Upper lobe of left lung (tissue), 6 donors: ENCODE data around the gene APOBEC3B. TPM values are rescaled to one million over a fixed set of nuclear protein-coding genes. Genes with fewer than 3 reads are reported as not detected.

ENCODE experiments used
- ATAC-seq, 2 donors: fragments of 200-7000 bp; cut with Tn5 transposase; one replicate each; pipeline ENCODE4 v1.9.1; 2022; ENCODE audit warnings: mild to moderate bottlenecking in 2 of 2, moderate library complexity in 2 of 2; ENCODE audit not compliant: low FRiP score in 2 of 2
- DNase-seq, 2 donors: peaks; one replicate each; pipeline ENCODE4 v3.0.0-alpha.2; 2019 to 2020
- H3K27ac ChIP-seq, 4 donors: fragments of 200-600 bp; sonication (generic); one replicate each; pipeline ENCODE4 v1.5.1; 2016 to 2019
- H3K27me3 ChIP-seq, 4 donors: fragments of 200-600 bp; sonication (generic); one replicate each; pipeline ENCODE4 v1.5.1; 2017 to 2019
- H3K36me3 ChIP-seq, 4 donors: fragments of 200-600 bp; sonication (generic); one replicate each; pipeline ENCODE4 v1.5.1; 2016 to 2019
- H3K4me1 ChIP-seq, 4 donors: fragments of 200-600 bp; sonication (generic); one replicate each; pipeline ENCODE4 v1.5.1; 2018 to 2019
- H3K4me3 ChIP-seq, 4 donors: fragments of 200-600 bp; sonication (generic); one replicate each; pipeline ENCODE4 v1.5.1; 2017 to 2019; ENCODE audit warnings: mild to moderate bottlenecking in 2 of 4, moderate library complexity in 1 of 4
- H3K9me3 ChIP-seq, 4 donors: fragments of 200-600 bp; sonication (generic); one replicate each; pipeline ENCODE4 v1.5.1; 2018 to 2019
- CTCF ChIP-seq, 6 experiments: fragments of 450-650 bp in 4 of 6; fragments of 200-600 bp in 2 of 6; sonication (generic) in 2 of 6; IDR thresholded peaks; one replicate each; pipeline ENCODE4 v1.5.1; 2016 to 2019; ENCODE audit warnings: antibody characterized with exemption in 6 of 6
- EP300 ChIP-seq, 4 donors: sonication (generic); formaldehyde crosslinking; IDR thresholded peaks; one replicate each; pipeline ENCODE4 v1.5.1; 2017; ENCODE audit warnings: antibody characterized with exemption in 4 of 4, control low read depth in 2 of 4
- POLR2A ChIP-seq, 4 donors: fragments of 450-650 bp; IDR thresholded peaks; one replicate each; pipeline ENCODE4 v1.5.1; 2016 to 2017; ENCODE audit warnings: antibody characterized with exemption in 4 of 4, mild to moderate bottlenecking in 2 of 4
- POLR2AphosphoS5 ChIP-seq, 2 donors: sonication (generic); formaldehyde crosslinking; IDR thresholded peaks; one replicate each; pipeline ENCODE4 v1.5.1; 2017; ENCODE audit warnings: antibody characterized with exemption in 2 of 2
- WGBS, 2 donors: methylation state at CpG; one replicate each; pipeline ENCODE4 v1.1.5; 2017 to 2018; 5-methylcytosine and 5-hydroxymethylcytosine counted together
- total RNA-seq, 6 donors: library from RNA; depleted of rRNA in 4 of 6; stranded (reverse); fragments of >200 nt in 4 of 6; gene quantifications; one replicate each; pipeline versions ENCODE4 v1.1.0 to v1.2.1, GENCODE V29; 2016 to 2021
- donor health status: DM: no; HTN: no; CAD: no; lungs with moderate emphysema.
- donor health status: DM: no; HTN: yes; CAD: no; lungs with severe emphysema.

The APOBEC3B gene
- total RNA-seq, 6 donors from 2014 or later, result 0.89 to 5.8 (median 1.5) TPM; not detected in 2

GRCh38 chr22:38971791-38972190 is 10.4 kb upstream of the APOBEC3B start:
- peaks cover 0 to 9% (median 0%) of the 10 kb centered on the region in 4 donors for H3K4me1 ChIP-seq
- H3K36me3 ChIP-seq, result no peaks in the 10 kb centered on the region
- DNase-seq (no peak), ATAC-seq (no peak)
- no peak overlapping the region for H3K4me3 ChIP-seq
- TF ChIP-seq CTCF (IDR thresholded peaks at IDR 0.05), result no peak
- no peak for TF ChIP-seq EP300 (IDR thresholded peaks at IDR 0.05)
- no peak for TF ChIP-seq POLR2A (IDR thresholded peaks at IDR 0.05)
- H3K9me3 ChIP-seq, result no peaks in the 10 kb centered on the region
- H3K27me3 ChIP-seq, result no peaks in the 10 kb centered on the region
- 73% methylated on average over 3 of the region's 3 CpGs; no CpG with 5 or more reads in 1 of the 2 donors for WGBS, 2 donors
- no peak overlapping the region for H3K27ac ChIP-seq

- H3K4me1 ChIP-seq, result peaks cover 0 to 4% (median 0%) of the 10 kb centered on the region in 4 donors
- ATAC-seq, result no peak
- TF ChIP-seq POLR2AphosphoS5 (IDR thresholded peaks at IDR 0.05) (no peak), CTCF (IDR thresholded peaks at IDR 0.05) (no peak), EP300 (IDR thresholded peaks at IDR 0.05) (no peak), POLR2A (IDR thresholded peaks at IDR 0.05) (no peak)
- DNase-seq, result no peak
- H3K9me3 ChIP-seq, result no peaks in the 10 kb centered on the region
- H3K36me3 ChIP-seq, result no peaks in the 10 kb centered on the region
- H3K4me3 ChIP-seq, result no peak overlapping the region
- no peaks in the 10 kb centered on the region for H3K27me3 ChIP-seq
- WGBS, 2 donors, result 70% methylated on average over 5 of the region's 5 CpGs; no CpG with 5 or more reads in 1 of the 2 donors
- H3K27ac ChIP-seq, result no peak overlapping the region
These were observed 9.6 kb upstream of the APOBEC3B start for GRCh38 chr22:38972558-38972957.

GRCh38 chr22:38973289-38974169 is 8.6 kb upstream of the APOBEC3B start:
- Histone ChIP-seq H3K9me3 (no peaks in the 10 kb centered on the region), H3K27ac (no peak overlapping the region), H3K4me1 (no peaks in the 10 kb centered on the region), H3K27me3 (no peaks in the 10 kb centered on the region), H3K4me3 (no peak overlapping the region), H3K36me3 (no peaks in the 10 kb centered on the region)
- 47% methylated on average over 14 of the region's 15 CpGs; no CpG with 5 or more reads in 1 of the 2 donors for WGBS, 2 donors
- DNase-seq (no peak), ATAC-seq (peak; percentile 56 to 58)
- TF ChIP-seq CTCF (IDR thresholded peaks at IDR 0.05), result peak in 4 of 6 experiments; percentile 69 to 80 (median 78)
- TF ChIP-seq EP300 (IDR thresholded peaks at IDR 0.05), result no peak

GRCh38 chr22:38974170-38974825 is 7.8 kb upstream of the APOBEC3B start:
- Histone ChIP-seq H3K9me3 (no peaks in the 10 kb centered on the region), H3K4me1 (no peaks in the 10 kb centered on the region), H3K27ac (no peak overlapping the region), H3K4me3 (no peak overlapping the region), H3K36me3 (no peaks in the 10 kb centered on the region), H3K27me3 (no peaks in the 10 kb centered on the region)
- ATAC-seq (no peak), DNase-seq (no peak)
- no peak for TF ChIP-seq CTCF (IDR thresholded peaks at IDR 0.05)
- TF ChIP-seq EP300 (IDR thresholded peaks at IDR 0.05), result no peak
- TF ChIP-seq POLR2AphosphoS5 (IDR thresholded peaks at IDR 0.05), result no peak
- no peak for TF ChIP-seq POLR2A (IDR thresholded peaks at IDR 0.05)
- 86% methylated on average over 18 of the region's 18 CpGs; no CpG with 5 or more reads in 1 of the 2 donors for WGBS, 2 donors
